ELR (cell line): Measurements from ENCODE around the gene SRP72.

Experiments
- DNase-seq: peaks from one replicate; pipeline ENCODE4 v3.0.0-alpha.2; 2015; ENCODE audit warnings: low read depth

Gene SRP72

DNA sequence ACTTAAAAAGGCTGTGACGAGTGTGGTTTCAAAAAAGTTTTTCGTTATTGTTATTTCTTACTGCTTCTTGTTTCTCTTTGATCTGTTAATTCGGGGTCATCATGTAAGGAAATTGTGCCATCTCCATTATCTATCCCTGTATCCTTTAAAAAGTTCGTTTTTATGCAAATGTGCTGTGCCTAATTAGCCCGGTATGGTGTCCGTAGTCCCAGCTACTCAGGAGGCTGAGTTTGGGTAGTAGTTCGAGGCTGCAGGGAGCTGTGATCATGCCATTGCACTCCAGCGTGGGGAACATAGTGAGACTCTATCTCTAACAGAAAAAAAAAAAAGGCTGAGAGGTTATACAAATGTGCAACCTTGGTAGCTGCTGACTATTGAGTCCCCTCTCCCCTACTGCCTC, 83.2 kb downstream of the SRP72 start:
- DNase-seq = no peak

DNA sequence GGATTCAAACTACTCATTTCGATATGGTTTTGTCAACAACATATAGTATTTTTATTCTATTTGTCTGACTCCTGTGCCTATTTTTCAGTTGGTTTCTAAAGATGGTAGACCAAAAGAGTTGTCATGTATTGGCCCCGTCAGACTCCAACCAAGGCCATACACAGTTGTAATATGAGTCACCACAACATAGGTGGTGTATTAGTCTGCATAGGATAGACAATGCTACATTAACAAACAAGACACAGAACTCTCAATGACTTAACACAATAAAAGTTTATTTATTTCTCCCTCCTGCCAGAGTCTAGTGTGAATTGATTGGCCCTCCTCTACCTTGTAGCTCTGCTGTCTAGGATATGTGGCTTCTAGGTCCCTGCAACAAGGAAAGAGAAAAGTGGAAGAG, 84.1 kb downstream of the SRP72 start:
- no peak for DNase-seq

DNA sequence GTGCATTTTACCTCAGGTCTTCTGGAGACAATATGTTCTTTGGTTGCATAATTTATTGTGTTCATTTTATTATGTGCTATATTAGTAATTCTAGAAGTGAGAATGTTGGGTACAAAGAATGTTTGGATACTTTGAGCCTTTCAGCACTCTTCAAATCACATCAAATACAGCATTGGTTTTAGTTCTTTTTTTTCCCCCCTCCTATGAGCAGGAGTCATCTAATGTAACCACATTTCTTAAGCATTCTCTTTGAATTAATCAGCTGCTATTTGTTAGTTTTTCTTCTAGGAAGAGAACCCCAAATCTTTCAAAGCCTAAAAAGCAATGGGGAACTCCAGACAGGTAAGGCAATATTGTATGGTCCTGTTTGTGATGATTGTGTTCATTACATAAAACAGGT, 84.9 kb downstream of the SRP72 start:
- no peak for DNase-seq
